Measurements from ENCODE around the gene ODF2. TPM values are rescaled to one million over a fixed set of nuclear protein-coding genes. Genes with fewer than 3 reads are reported as not detected.
"Not testable (repeated sequence)": the region's sequence is repeated elsewhere in the genome, so short reads cannot be mapped to it uniquely, and the experiment has no call there.

The ODF2 gene
- total and polyA plus RNA-seq, 2 donors (not counting 3 experiments of a cell fraction or from before 2014, with no cell fraction given) = 16.7 to 49.5 TPM

GRCh38 chr9:128422783-128423150 is 33.0 kb upstream of the ODF2 start:
- H3K36me3 ChIP-seq (ENCODE audit: control insufficient read depth in 2 of 2, extremely low read depth in 1 of 2, insufficient read depth in 2 of 2, low read length in 2 of 2) = no peaks in the 10 kb centered on the region
- H3K9me1 ChIP-seq (replicated peaks; ENCODE audit: control insufficient read depth, extremely low read depth, insufficient read depth, low read length) = no peaks in the 10 kb centered on the region
- peaks cover 13% of the 10 kb centered on the region for H3K4me1 ChIP-seq (ENCODE audit: control insufficient read depth, extremely low read depth, insufficient read depth, low read length)
- no peak overlapping the region for H2AFZ ChIP-seq (ENCODE audit: low read depth, low read length)
- H4K20me1 ChIP-seq (replicated peaks; ENCODE audit: control insufficient read depth, extremely low read depth, insufficient read depth, low read length) = no peaks in the 10 kb centered on the region
- FAIRE-seq = no peak
- H3K4me3 ChIP-seq (replicated peaks in 1 of 3; ENCODE audit: insufficient read depth in 1 of 3, low read depth in 1 of 3, low read length in 3 of 3) = no peak overlapping the region
- dilution Hi-C loops (cut with MboI; ENCODE audit: extremely low pct_ligation_motif_present, low sequenced_read_pairs) = no loop called here
- BruUV-seq (replicated peaks) = no TSS peak
- POLR2A ChIA-PET = no interaction called here
- intact Hi-C loops (cut with micrococcal nuclease) = no loop called here
- H3K9ac ChIP-seq (replicated peaks; ENCODE audit: extremely low read depth, insufficient read depth, low read length) = no peak overlapping the region
- no peak overlapping the region for H3K27ac ChIP-seq (ENCODE audit: insufficient read depth, low read depth, low read length)
- no peak for TF ChIP-seq FOS (IDR thresholded peaks at IDR 0.05; ENCODE audit: borderline replicate concordance, insufficient read depth, low read length)
- TF ChIP-seq POLR2AphosphoS5 (IDR thresholded peaks at IDR 0.05; ENCODE audit: insufficient read depth, low read depth, low read length) = no peak
- no peak for TF ChIP-seq GATA2 (IDR thresholded peaks at IDR 0.05; ENCODE audit: insufficient read depth, insufficient read length, low read depth, low read length)
- TF ChIP-seq MYC (IDR thresholded peaks at IDR 0.05; ENCODE audit: low read depth, low read length) = no peak
- TF ChIP-seq MAX (IDR thresholded peaks at IDR 0.05; ENCODE audit: insufficient read depth, insufficient read length) = no peak
- no peak for TF ChIP-seq POLR2A (IDR thresholded peaks at IDR 0.05; ENCODE audit: low read depth, low read length)
- no peak for TF ChIP-seq CTCF (IDR thresholded peaks at IDR 0.05; ENCODE audit: extremely low read depth in 1 of 2, insufficient read depth in 1 of 2, low read depth in 1 of 2, low read length in 2 of 2)
- no peak for TF ChIP-seq JUN (IDR thresholded peaks at IDR 0.05; ENCODE audit: borderline replicate concordance, insufficient read depth, insufficient read length, low read depth)
- no peak for TF ChIP-seq EZH2 (IDR thresholded peaks at IDR 0.05; ENCODE audit: borderline replicate concordance, low read depth, low read length, severe bottlenecking)
- no peak for DNase-seq (ENCODE audit: low read depth, low spot score)
- CTCF ChIA-PET = interaction anchor here (1.0 to 4.2 kb wide), 2 partner anchors 16 to 19 kb away, joined by 3 to 45 read pairs; no protein-coding TSS in a partner anchor
- H3K4me2 ChIP-seq (ENCODE audit: insufficient read depth, low read length) = no peak overlapping the region
- H3K79me2 ChIP-seq (ENCODE audit: control insufficient read depth, insufficient read depth, low read length) = no peaks in the 10 kb centered on the region
- H3K9me3 ChIP-seq (replicated peaks; ENCODE audit: control insufficient read depth, insufficient read depth, low read length) = no peaks in the 10 kb centered on the region
- H3K27me3 ChIP-seq (ENCODE audit: control insufficient read depth in 2 of 2, insufficient read depth in 2 of 2, low read length in 2 of 2) = peaks cover 0 to 3% of the 10 kb centered on the region in 2 experiments

- intact Hi-C loops (cut with micrococcal nuclease); H3K36me3 ChIP-seq (ENCODE audit: control insufficient read depth in 2 of 2, extremely low read depth in 1 of 2, insufficient read depth in 2 of 2, low read length in 2 of 2); dilution Hi-C loops (cut with MboI; ENCODE audit: extremely low pct_ligation_motif_present, low sequenced_read_pairs); H3K27me3 ChIP-seq (ENCODE audit: control insufficient read depth in 2 of 2, insufficient read depth in 2 of 2, low read length in 2 of 2); H4K20me1 ChIP-seq (replicated peaks; ENCODE audit: control insufficient read depth, extremely low read depth, insufficient read depth, low read length); BruUV-seq (replicated peaks); H3K4me3 ChIP-seq (replicated peaks in 1 of 3; ENCODE audit: insufficient read depth in 1 of 3, low read depth in 1 of 3, low read length in 3 of 3); H3K4me2 ChIP-seq (ENCODE audit: insufficient read depth, low read length); H2AFZ ChIP-seq (ENCODE audit: low read depth, low read length); FAIRE-seq; H3K9me1 ChIP-seq (replicated peaks; ENCODE audit: control insufficient read depth, extremely low read depth, insufficient read depth, low read length); H3K79me2 ChIP-seq (ENCODE audit: control insufficient read depth, insufficient read depth, low read length); H3K27ac ChIP-seq (ENCODE audit: insufficient read depth, low read depth, low read length); H3K9me3 ChIP-seq (replicated peaks; ENCODE audit: control insufficient read depth, insufficient read depth, low read length); H3K9ac ChIP-seq (replicated peaks; ENCODE audit: extremely low read depth, insufficient read depth, low read length); DNase-seq (ENCODE audit: low read depth, low spot score); POLR2A ChIA-PET: not testable (repeated sequence)
- CTCF ChIA-PET = interaction anchor here (1.0 to 1.5 kb wide), 2 partner anchors 15 to 19 kb away, joined by 3 to 5 read pairs; no protein-coding TSS in a partner anchor
- H3K4me1 ChIP-seq (ENCODE audit: control insufficient read depth, extremely low read depth, insufficient read depth, low read length) = peaks cover 14% of the 10 kb centered on the region
Observed at GRCh38 chr9:128423356-128423755, 32.5 kb upstream of the ODF2 start.
